Activated CD4-positive, alpha-beta memory T cell treated with anti-CD3 and anti-CD28 coated beads, Interleukin-2, amount 10 ng/mL, durations not matched to agents 7 days and 5 days (primary cell): ENCODE data around the gene ZBTB34. TPM values are rescaled to one million over a fixed set of nuclear protein-coding genes. Genes with fewer than 3 reads are reported as not detected.

Source experiments
- CTCF ChIA-PET: fragments of 350-600 bp; sonication (Branson Sonifier 250); formaldehyde crosslinking; loops from one replicate; lab custom pipeline; 2021; ENCODE audit warnings: antibody characterized with exemption, inconsistent platforms; lab: Charles Lee
- POLR2A ChIA-PET: fragments of 350-600 bp; sonication (Branson Sonifier 250); formaldehyde crosslinking; loops from one replicate; lab custom pipeline; 2021; ENCODE audit warnings: antibody characterized with exemption; lab: Charles Lee
- DNase-seq: peaks from one replicate; pipeline ENCODE4 v3.0.0-alpha.2; 2020
- H3K27ac Mint-ChIP-seq: one replicate; pipeline ENCODE4 v1.8.0; 2021; ENCODE audit warnings: mild to moderate bottlenecking, mixed read lengths
- H3K27me3 Mint-ChIP-seq: one replicate; pipeline ENCODE4 v1.8.0; 2021; ENCODE audit warnings: mixed read lengths
- H3K36me3 Mint-ChIP-seq: one replicate; pipeline ENCODE4 v1.8.0; 2021; ENCODE audit warnings: low read depth, mixed read lengths
- H3K4me1 Mint-ChIP-seq: one replicate; pipeline ENCODE4 v1.8.0; 2021; ENCODE audit warnings: mixed read lengths
- H3K4me3 Mint-ChIP-seq: one replicate; pipeline ENCODE4 v1.8.0; 2021; ENCODE audit warnings: mild to moderate bottlenecking, mixed read lengths
- H3K9me3 Mint-ChIP-seq: one replicate; pipeline ENCODE4 v1.8.0; 2021; ENCODE audit warnings: mixed read lengths
- total RNA-seq, 2 experiments: library from RNA; stranded (reverse); gene quantifications; one replicate each; pipeline ENCODE4 v1.2.3, GENCODE V29; 2021

Gene ZBTB34
- total RNA-seq, 2 experiments from 2014 or later, result 8.2 TPM

GRCh38 chr9:126849591-126850225 is 10.7 kb upstream of the ZBTB34 start:
- Mint-ChIP-seq H3K9me3 (no peaks in the 10 kb centered on the region), H3K27me3 (peaks cover 39% of the 10 kb centered on the region), H3K4me3 (no peak overlapping the region), H3K4me1 (no peaks in the 10 kb centered on the region), H3K36me3 (no peaks in the 10 kb centered on the region), H3K27ac (no peak overlapping the region)
- no peak for DNase-seq
- CTCF ChIA-PET, result interaction anchor here (0.5 to 1.4 kb wide), 2 partner anchors 10 to 24 kb away, joined by 3 to 4 read pairs; no protein-coding TSS in a partner anchor
- POLR2A ChIA-PET, result interaction anchor here (1.2 kb wide), 1 partner anchor 10 kb away, joined by 4 read pairs; no protein-coding TSS in a partner anchor

- ChIA-PET POLR2A (interaction anchor here (0.7 kb wide), 1 partner anchor 14 kb away, joined by 3 read pairs; no protein-coding TSS in a partner anchor), CTCF (interaction anchor here (1.2 to 1.3 kb wide), 2 partner anchors 8 kb away, joined by 3 to 5 read pairs; no protein-coding TSS in a partner anchor)
- no peak for DNase-seq
- Mint-ChIP-seq H3K27ac (no peak overlapping the region), H3K9me3 (no peaks in the 10 kb centered on the region), H3K4me3 (no peak overlapping the region), H3K4me1 (no peaks in the 10 kb centered on the region), H3K36me3 (no peaks in the 10 kb centered on the region), H3K27me3 (peaks cover 51% of the 10 kb centered on the region)
Observed at GRCh38 chr9:126851286-126851880, 9.1 kb upstream of the ZBTB34 start.

- POLR2A ChIA-PET, result interaction anchor here (0.7 to 0.9 kb wide), 2 partner anchors 13 to 21 kb away, joined by 3 read pairs; no protein-coding TSS in a partner anchor
- CTCF ChIA-PET, result interaction anchor here (0.6 to 1.3 kb wide), 3 partner anchors 7 to 90 kb away, joined by 3 to 5 read pairs (median 5); no protein-coding TSS in a partner anchor
- Mint-ChIP-seq H3K27ac (no peak overlapping the region), H3K4me1 (no peaks in the 10 kb centered on the region), H3K36me3 (no peaks in the 10 kb centered on the region), H3K9me3 (no peaks in the 10 kb centered on the region), H3K27me3 (peaks cover 55% of the 10 kb centered on the region), H3K4me3 (no peak overlapping the region)
- DNase-seq, result no peak
Observed at GRCh38 chr9:126852086-126852688, 8.3 kb upstream of the ZBTB34 start.

GRCh38 chr9:126853667-126854066 is 6.8 kb upstream of the ZBTB34 start:
- no peak overlapping the region for H3K4me3 Mint-ChIP-seq
- POLR2A ChIA-PET, result no interaction called here
- no peak for DNase-seq
- CTCF ChIA-PET, result no interaction called here
- H3K4me1 Mint-ChIP-seq, result no peaks in the 10 kb centered on the region
- H3K9me3 Mint-ChIP-seq, result no peaks in the 10 kb centered on the region
- no peaks in the 10 kb centered on the region for H3K36me3 Mint-ChIP-seq
- H3K27ac Mint-ChIP-seq, result no peak overlapping the region
- peaks cover 65% of the 10 kb centered on the region for H3K27me3 Mint-ChIP-seq

GRCh38 chr9:126854734-126855133 is 5.7 kb upstream of the ZBTB34 start:
- DNase-seq, result no peak
- ChIA-PET CTCF (no interaction called here), POLR2A (no interaction called here)
- no peak overlapping the region for H3K4me3 Mint-ChIP-seq
- H3K36me3 Mint-ChIP-seq, result no peaks in the 10 kb centered on the region
- H3K4me1 Mint-ChIP-seq, result peaks cover 1% of the 10 kb centered on the region
- H3K27me3 Mint-ChIP-seq, result peaks cover 65% of the 10 kb centered on the region
- no peak overlapping the region for H3K27ac Mint-ChIP-seq
- H3K9me3 Mint-ChIP-seq, result no peaks in the 10 kb centered on the region

- Mint-ChIP-seq H3K9me3 (no peaks in the 10 kb centered on the region), H3K27me3 (peaks cover 57% of the 10 kb centered on the region), H3K36me3 (no peaks in the 10 kb centered on the region), H3K4me3 (no peak overlapping the region), H3K4me1 (peaks cover 6% of the 10 kb centered on the region), H3K27ac (no peak overlapping the region)
- ChIA-PET CTCF (interaction anchor here (0.7 kb wide), 1 partner anchor 151 kb away, joined by 3 read pairs; no protein-coding TSS in a partner anchor), POLR2A (no interaction called here)
- no peak for DNase-seq
Observed at GRCh38 chr9:126856326-126856877, 4.0 kb upstream of the ZBTB34 start.

GRCh38 chr9:126857261-126857960 is 3.0 kb upstream of the ZBTB34 start:
- Mint-ChIP-seq H3K4me3 (no peak overlapping the region), H3K27me3 (peaks cover 47% of the 10 kb centered on the region), H3K4me1 (peaks cover 16% of the 10 kb centered on the region), H3K36me3 (no peaks in the 10 kb centered on the region), H3K27ac (no peak overlapping the region), H3K9me3 (no peaks in the 10 kb centered on the region)
- CTCF ChIA-PET, result no interaction called here
- no peak for DNase-seq
- POLR2A ChIA-PET, result interaction anchor here (1.1 kb wide), 1 partner anchor 35 kb away, joined by 3 read pairs; no protein-coding TSS in a partner anchor

GRCh38 chr9:126859111-126859510 is 1.3 kb upstream of the ZBTB34 start:
- peak overlapping the region; percentile 78 for H3K4me3 Mint-ChIP-seq
- H3K4me1 Mint-ChIP-seq, result peaks cover 25% of the 10 kb centered on the region
- H3K27me3 Mint-ChIP-seq, result peaks cover 34% of the 10 kb centered on the region
- ChIA-PET CTCF (interaction anchor here (0.8 to 1.9 kb wide), 6 partner anchors 7 to 153 kb away, joined by 3 to 10 read pairs (median 5); partner anchors contain the start of gene RALGPS1), POLR2A (interaction anchor here (1.2 to 2.3 kb wide), 2 partner anchors 9 to 54 kb away, joined by 4 to 8 read pairs; partner anchors contain the start of gene ZBTB43)
- H3K36me3 Mint-ChIP-seq, result peaks cover 8% of the 10 kb centered on the region
- no peak for DNase-seq
- H3K9me3 Mint-ChIP-seq, result no peaks in the 10 kb centered on the region
- no peak overlapping the region for H3K27ac Mint-ChIP-seq

- CTCF ChIA-PET, result interaction anchor here (0.5 kb wide), 1 partner anchor 154 kb away, joined by 3 read pairs; no protein-coding TSS in a partner anchor
- H3K4me3 Mint-ChIP-seq, result peak overlapping the region; percentile 79
- peaks cover 25% of the 10 kb centered on the region for H3K4me1 Mint-ChIP-seq
- peaks cover 23% of the 10 kb centered on the region for H3K27me3 Mint-ChIP-seq
- peak overlapping the region; percentile 44 for H3K27ac Mint-ChIP-seq
- H3K36me3 Mint-ChIP-seq, result peaks cover 21% of the 10 kb centered on the region
- POLR2A ChIA-PET, result no interaction called here
- DNase-seq, result peak; percentile 35
- no peaks in the 10 kb centered on the region for H3K9me3 Mint-ChIP-seq
Observed at GRCh38 chr9:126860757-126861466, 473 bp downstream of the ZBTB34 start.

GRCh38 chr9:126861707-126862103 is 1.3 kb downstream of the ZBTB34 start:
- peak overlapping the region; percentile 79 for H3K4me3 Mint-ChIP-seq
- no peak for DNase-seq
- POLR2A ChIA-PET, result interaction anchor here (1.3 kb wide), 1 partner anchor 56 kb away, joined by 3 read pairs; no protein-coding TSS in a partner anchor
- peaks cover 16% of the 10 kb centered on the region for H3K27me3 Mint-ChIP-seq
- H3K36me3 Mint-ChIP-seq, result peaks cover 28% of the 10 kb centered on the region
- peak overlapping the region; percentile 44 for H3K27ac Mint-ChIP-seq
- H3K9me3 Mint-ChIP-seq, result no peaks in the 10 kb centered on the region
- CTCF ChIA-PET, result interaction anchor here (0.5 kb wide), 1 partner anchor 155 kb away, joined by 3 read pairs; no protein-coding TSS in a partner anchor
- H3K4me1 Mint-ChIP-seq, result peaks cover 25% of the 10 kb centered on the region

- ChIA-PET POLR2A (interaction anchor here (1.3 kb wide), 1 partner anchor 56 kb away, joined by 3 read pairs; no protein-coding TSS in a partner anchor), CTCF (no interaction called here)
- peaks cover 31% of the 10 kb centered on the region for H3K36me3 Mint-ChIP-seq
Observed at GRCh38 chr9:126862104-126862761, 1.8 kb downstream of the ZBTB34 start.

More at GRCh38 chr9:126862104-126862761, 1.8 kb downstream of the ZBTB34 start:
- Mint-ChIP-seq H3K9me3 (no peaks in the 10 kb centered on the region), H3K27ac (no peak overlapping the region), H3K4me1 (peaks cover 25% of the 10 kb centered on the region), H3K27me3 (peaks cover 14% of the 10 kb centered on the region), H3K4me3 (peak overlapping the region; percentile 79)
- no peak for DNase-seq
